IMR-90 (cell line): ENCODE results near the gene COA5. TPM values are rescaled to one million over a fixed set of nuclear protein-coding genes. Genes with fewer than 3 reads are reported as not detected.

Experiments
- ATAC-seq: fragments of 200-7000 bp; cut with Tn5 transposase; 2 replicates; pipeline ENCODE4 v1.9.1; 2020; ENCODE audit warnings: low read depth, mild to moderate bottlenecking, moderate library complexity
- BruUV-seq: library from RNA; stranded (reverse); fragments of 400-500 nt; replicated peaks from 2 replicates; lab custom pipeline; 2021; lab: Mats Ljungman, UMichigan
- CTCF ChIA-PET: fragments of 300-600 bp; formaldehyde crosslinking; extraction: SDS; loops from one replicate; lab custom pipeline; 2021; ENCODE audit warnings: antibody characterized with exemption; lab: Yijun Ruan, JAX
- POLR2A ChIA-PET: fragments of 300-600 bp; sonication (Branson Sonifier 250); formaldehyde crosslinking; loops from one replicate; lab custom pipeline; 2022; ENCODE audit warnings: antibody characterized with exemption; ENCODE audit not compliant: unreplicated experiment; lab: Charles Lee
- DNase-seq: peaks from one replicate; pipeline ENCODE4 v3.0.0; 2013
- H2AFZ ChIP-seq: replicated peaks from 2 replicates; pipeline ENCODE3; 2013; ENCODE audit warnings: low read length, mild to moderate bottlenecking; ENCODE audit not compliant: poor library complexity
- H2AK5ac ChIP-seq: 2 replicates; pipeline ENCODE4 v1.6.1; 2013; ENCODE audit warnings: low read depth, low read length, inconsistent platforms
- H2AK9ac ChIP-seq: replicated peaks from 2 replicates; pipeline ENCODE3; 2013; ENCODE audit warnings: mild to moderate bottlenecking, low read depth, low read length, moderate library complexity; ENCODE audit not compliant: poor library complexity
- H2BK120ac ChIP-seq: 2 replicates; pipeline ENCODE4 v1.6.1; 2013; ENCODE audit warnings: low read depth, low read length, inconsistent platforms
- H2BK15ac ChIP-seq: 3 replicates; pipeline ENCODE4 v1.6.1; 2013; ENCODE audit warnings: low read depth, low read length, inconsistent platforms
- H2BK20ac ChIP-seq: 2 replicates; pipeline ENCODE4 v1.6.1; 2013; ENCODE audit warnings: low read depth, mild to moderate bottlenecking, inconsistent platforms, low read length, moderate library complexity
- H2BK5ac ChIP-seq: 2 replicates; pipeline ENCODE4 v1.6.1; 2013; ENCODE audit warnings: mild to moderate bottlenecking, low read depth, low read length, inconsistent platforms; ENCODE audit not compliant: poor library complexity, severe bottlenecking
- H3K14ac ChIP-seq: replicated peaks from 2 replicates; pipeline ENCODE4 v1.6.1; 2013; ENCODE audit warnings: low read depth, low read length, inconsistent platforms
- H3K18ac ChIP-seq: 2 replicates; pipeline ENCODE4 v1.6.1; 2013; ENCODE audit warnings: low read depth, low read length, control low read depth
- H3K23ac ChIP-seq: 2 replicates; pipeline ENCODE4 v1.6.1; 2013; ENCODE audit warnings: low read depth, low read length, inconsistent platforms
- H3K27ac ChIP-seq: 2 replicates; pipeline ENCODE4 v1.5.1; 2013; ENCODE audit warnings: mild to moderate bottlenecking, control low read depth, low read length; ENCODE audit not compliant: insufficient read depth
- H3K27me3 ChIP-seq: 2 replicates; pipeline ENCODE4 v1.6.1; 2013; ENCODE audit warnings: low read length; ENCODE audit not compliant: control insufficient read depth, insufficient read depth
- H3K36me3 ChIP-seq: 2 replicates; pipeline ENCODE4 v1.6.1; 2013; ENCODE audit warnings: low read length, mixed read lengths; ENCODE audit not compliant: control insufficient read depth, insufficient read depth
- H3K4ac ChIP-seq: 2 replicates; pipeline ENCODE4 v1.6.1; 2013; ENCODE audit warnings: low read depth, low read length, inconsistent platforms
- H3K4me1 ChIP-seq: 2 replicates; pipeline ENCODE4 v1.6.1; 2013; ENCODE audit warnings: low read length, mixed read lengths; ENCODE audit not compliant: control insufficient read depth, insufficient read depth
- H3K4me2 ChIP-seq: 2 replicates; pipeline ENCODE4 v1.6.1; 2013; ENCODE audit warnings: low read depth, mild to moderate bottlenecking, control low read depth, low read length, moderate library complexity
- H3K4me3 ChIP-seq: 2 replicates; pipeline ENCODE4 v1.5.1; 2013; ENCODE audit warnings: low read depth, mild to moderate bottlenecking, control low read depth, low read length, moderate library complexity; ENCODE audit not compliant: insufficient read depth
- H3K56ac ChIP-seq: 2 replicates; pipeline ENCODE4 v1.6.1; 2013; ENCODE audit warnings: low read length, inconsistent platforms; ENCODE audit not compliant: insufficient read depth; ENCODE audit errors: extremely low read depth
- H3K79me1 ChIP-seq, 2 experiments: 2 replicates each; pipeline ENCODE4 v1.6.1; 2013; ENCODE audit warnings: low read length in 2 of 2, inconsistent platforms in 1 of 2, low read depth in 1 of 2
- H3K9ac ChIP-seq: 2 replicates; pipeline ENCODE4 v1.6.1; 2013; ENCODE audit warnings: low read depth, low read length, control low read depth
- H3K9me1 ChIP-seq: 2 replicates; pipeline ENCODE4 v1.6.1; 2013; ENCODE audit warnings: low read length, inconsistent platforms; ENCODE audit not compliant: insufficient read depth
- H3K9me3 ChIP-seq: 2 replicates; pipeline ENCODE4 v1.6.1; 2013; ENCODE audit warnings: low read length; ENCODE audit not compliant: control insufficient read depth, insufficient read depth
- H4K20me1 ChIP-seq: 2 replicates; pipeline ENCODE4 v1.6.1; 2013; ENCODE audit warnings: low read length, inconsistent platforms; ENCODE audit not compliant: insufficient read depth
- H4K5ac ChIP-seq: 2 replicates; pipeline ENCODE4 v1.6.1; 2013; ENCODE audit warnings: mild to moderate bottlenecking, low read depth, low read length, control low read depth
- H4K8ac ChIP-seq, 2 experiments: 2 replicates each; pipeline ENCODE4 v1.6.1; 2013; ENCODE audit warnings: low read depth in 2 of 2, low read length in 2 of 2, control low read depth in 1 of 2, inconsistent platforms in 1 of 2
- H4K91ac ChIP-seq: 2 replicates; pipeline ENCODE4 v1.6.1; 2013; ENCODE audit warnings: low read depth, low read length, inconsistent platforms; ENCODE audit not compliant: insufficient read depth
- RAD21 ChIP-seq: IDR thresholded peaks from 2 replicates; pipeline ENCODE4 v1.6.1; 2012; ENCODE audit warnings: low read length, improper control_type of control experiment
- WGBS, 2 experiments: methylation state at CpG; one replicate each; pipeline versions ENCODE4 v1.1.5 to v1.1.7; 2013; ENCODE audit warnings: missing lambda C conversion rate in 2 of 2; ENCODE audit not compliant: insufficient read length in 1 of 2; ENCODE audit errors: extremely low coverage in 2 of 2; 5-methylcytosine and 5-hydroxymethylcytosine counted together
- dilution Hi-C: fragments of 300-500 bp; cut with HindIII; formaldehyde crosslinking; loops from one replicate; pipeline ENCODE4 v1.14.3; 2018; ENCODE audit warnings: low sequenced_read_pairs; ENCODE audit not compliant: unreplicated experiment
- in situ Hi-C: fragments of 300-500 bp; cut with MboI; formaldehyde crosslinking; loops from 3 replicates; pipeline ENCODE4 v1.14.3; 2019; ENCODE audit warnings: low sequenced_read_pairs, inconsistent platforms, mixed read lengths
- intact Hi-C: fragments of 100-400 bp; cut with micrococcal nuclease; formaldehyde crosslinking; loops from 2 replicates; pipeline ENCODE4 v1.10.0; 2022
- polyA plus RNA-seq, 3 experiments: library from polyadenylated mRNA; depleted of rRNA; stranded (reverse); fragments of >200 nt; gene quantifications; 2 replicates each; pipeline ENCODE4 v1.2.3, GENCODE V29; 2012; ENCODE audit warnings: low replicate concordance in 1 of 3
- total RNA-seq: library from RNA; depleted of rRNA; stranded (reverse); fragments of >200 nt; gene quantifications from 2 replicates; pipeline ENCODE4 v1.2.3, GENCODE V29; 2012
- TF ChIP-seq, protein P1 (sequence below): conservative IDR thresholded peaks from 2 replicates; pipeline ENCODE4 v1.5.1; 2012; ENCODE audit warnings: mild to moderate bottlenecking, low read depth, low read length, improper control_type of control experiment
- TF ChIP-seq, protein P2 (sequence below): fragments of 150-350 bp; IDR thresholded peaks from 2 replicates; pipeline ENCODE4 v1.6.1; 2017; ENCODE audit warnings: mild to moderate bottlenecking, antibody characterized with exemption, low read length, low read depth

COA5 gene
- total and polyA plus RNA-seq, 2 of the 4 experiments (the other 2 are of a cell fraction), result 8.4 to 14.2 TPM

DNA sequence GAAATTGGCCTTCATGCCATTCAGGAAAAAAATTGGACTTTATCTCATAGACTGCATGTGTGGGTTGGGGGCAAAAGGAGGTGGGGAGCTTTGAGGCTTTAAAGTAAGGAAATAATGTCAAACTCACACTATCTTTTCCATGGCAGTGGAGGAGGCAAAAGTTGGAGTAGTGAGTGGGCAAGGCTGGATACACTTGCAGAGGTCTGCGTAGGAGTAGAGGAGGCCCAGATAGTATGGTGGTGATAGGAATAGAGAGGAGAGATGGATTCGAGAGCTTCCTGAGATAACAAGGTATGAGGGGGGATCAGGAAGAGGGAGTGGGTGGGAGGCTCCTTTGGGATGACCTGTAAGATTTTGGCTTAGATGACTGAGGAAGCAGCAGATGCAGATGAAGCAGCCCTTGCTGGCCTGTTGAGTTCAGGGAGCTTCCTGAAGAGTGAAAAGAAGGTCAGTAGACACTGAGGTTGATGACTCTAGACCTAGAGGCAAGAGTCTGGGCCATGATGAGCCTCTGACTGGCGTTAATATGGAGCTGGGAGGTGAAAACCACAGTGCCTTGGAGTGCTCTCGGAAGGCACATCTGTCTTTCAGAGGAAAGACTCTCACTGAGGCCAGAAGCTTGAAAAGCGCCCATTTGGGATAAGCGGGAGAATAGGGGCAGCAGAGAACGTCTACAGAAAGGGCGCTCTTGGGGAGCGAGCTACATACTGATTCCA lies 5.9 kb upstream of the COA5 start (continued):
- no peak for TF ChIP-seq RAD21

DNA sequence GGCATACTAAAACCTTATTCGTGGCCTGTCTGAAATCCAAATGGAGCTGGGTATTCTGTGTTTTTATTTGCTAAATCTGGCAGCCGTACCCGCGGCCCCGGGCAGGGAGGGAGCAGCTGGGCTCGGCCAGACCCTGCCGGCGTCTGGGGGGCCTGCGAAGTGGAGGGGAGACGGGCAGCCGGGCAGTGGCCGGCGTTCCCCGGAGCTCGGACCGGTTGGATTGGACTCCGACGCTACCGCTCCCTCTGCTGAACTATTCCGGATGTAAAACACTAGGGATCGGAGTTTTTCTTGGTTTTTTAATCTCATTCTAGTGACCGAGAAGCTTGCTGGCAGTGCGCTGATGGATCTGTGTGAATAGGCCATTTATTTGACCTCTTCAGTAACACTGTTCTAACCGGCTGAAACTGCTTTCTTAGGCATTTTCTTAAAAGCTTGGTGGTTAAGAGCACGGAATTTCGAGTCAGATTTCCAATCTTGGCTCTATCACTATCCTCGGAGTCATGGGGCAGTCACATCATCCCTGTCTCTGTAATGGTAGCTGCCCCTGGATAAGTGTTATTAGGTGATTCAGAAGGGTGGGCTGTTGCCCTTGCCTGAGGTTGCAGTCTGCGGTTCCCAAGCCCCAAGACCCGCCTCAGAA lies 771 bp upstream of the COA5 start:
- dilution Hi-C loops, result no loop called here
- no TSS peak for BruUV-seq
- H2BK20ac ChIP-seq, result no peak overlapping the region

More for the DNA sequence above, 771 bp upstream of the COA5 start:
- H4K91ac ChIP-seq, result peak overlapping the region; percentile 85
- H3K36me3 ChIP-seq, result peaks cover 19% of the 10 kb centered on the region
- H3K79me1 ChIP-seq, result peaks cover 58 to 76% of the 10 kb centered on the region in 2 experiments
- in situ Hi-C loops, result no loop called here
- H2AK9ac ChIP-seq, result peak overlapping the region; percentile 93
- no peaks in the 10 kb centered on the region for H3K9me3 ChIP-seq
- ChIA-PET CTCF (no interaction called here), POLR2A (no interaction called here)
- 1% methylated on average over 10 of the region's 29 CpGs; no CpG with 5 or more reads in 1 of the 2 experiments for WGBS, 2 experiments
- peak overlapping the region; percentile 100 for H2AFZ ChIP-seq
- peak overlapping the region; percentile 0; the same call in 1 of the 2 replicates for H2AK5ac ChIP-seq
- H4K8ac ChIP-seq, result peak overlapping the region; percentile 84 to 97
- H3K56ac ChIP-seq, result peak overlapping the region; percentile 86
- peak overlapping the region; percentile 96 for H3K27ac ChIP-seq
- peak overlapping the region; percentile 73 for H4K5ac ChIP-seq
- peak overlapping the region; percentile 95 for H3K4me2 ChIP-seq
- H3K4me1 ChIP-seq, result peaks cover 12% of the 10 kb centered on the region
- peak overlapping the region; percentile 82 for H2BK5ac ChIP-seq
- peak overlapping the region; percentile 10; the same call in 1 of the 2 replicates for H2BK120ac ChIP-seq
- intact Hi-C loops, result loop anchor here (2.0 to 10.0 kb wide), 2 partner anchors 164 to 196 kb away; partner anchors contain the start of gene INPP4A
- H3K9ac ChIP-seq, result peak overlapping the region; percentile 93
- H3K9me1 ChIP-seq, result peaks cover 6% of the 10 kb centered on the region; the same call in 1 of the 2 replicates
- H3K14ac ChIP-seq, result peak overlapping the region; percentile 86
- H3K4ac ChIP-seq, result peak overlapping the region; percentile 91
- H3K23ac ChIP-seq, result peak overlapping the region; percentile 97
- peak overlapping the region; percentile 93 for H3K4me3 ChIP-seq
- H3K27me3 ChIP-seq, result no peaks in the 10 kb centered on the region
- ATAC-seq, result peak; percentile 55
- TF ChIP-seq, protein P1, sequence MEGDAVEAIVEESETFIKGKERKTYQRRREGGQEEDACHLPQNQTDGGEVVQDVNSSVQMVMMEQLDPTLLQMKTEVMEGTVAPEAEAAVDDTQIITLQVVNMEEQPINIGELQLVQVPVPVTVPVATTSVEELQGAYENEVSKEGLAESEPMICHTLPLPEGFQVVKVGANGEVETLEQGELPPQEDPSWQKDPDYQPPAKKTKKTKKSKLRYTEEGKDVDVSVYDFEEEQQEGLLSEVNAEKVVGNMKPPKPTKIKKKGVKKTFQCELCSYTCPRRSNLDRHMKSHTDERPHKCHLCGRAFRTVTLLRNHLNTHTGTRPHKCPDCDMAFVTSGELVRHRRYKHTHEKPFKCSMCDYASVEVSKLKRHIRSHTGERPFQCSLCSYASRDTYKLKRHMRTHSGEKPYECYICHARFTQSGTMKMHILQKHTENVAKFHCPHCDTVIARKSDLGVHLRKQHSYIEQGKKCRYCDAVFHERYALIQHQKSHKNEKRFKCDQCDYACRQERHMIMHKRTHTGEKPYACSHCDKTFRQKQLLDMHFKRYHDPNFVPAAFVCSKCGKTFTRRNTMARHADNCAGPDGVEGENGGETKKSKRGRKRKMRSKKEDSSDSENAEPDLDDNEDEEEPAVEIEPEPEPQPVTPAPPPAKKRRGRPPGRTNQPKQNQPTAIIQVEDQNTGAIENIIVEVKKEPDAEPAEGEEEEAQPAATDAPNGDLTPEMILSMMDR, result 0 out of 2 replicates have a peak, but pooled peaks have one; percentile 7
- TF ChIP-seq, protein P2, sequence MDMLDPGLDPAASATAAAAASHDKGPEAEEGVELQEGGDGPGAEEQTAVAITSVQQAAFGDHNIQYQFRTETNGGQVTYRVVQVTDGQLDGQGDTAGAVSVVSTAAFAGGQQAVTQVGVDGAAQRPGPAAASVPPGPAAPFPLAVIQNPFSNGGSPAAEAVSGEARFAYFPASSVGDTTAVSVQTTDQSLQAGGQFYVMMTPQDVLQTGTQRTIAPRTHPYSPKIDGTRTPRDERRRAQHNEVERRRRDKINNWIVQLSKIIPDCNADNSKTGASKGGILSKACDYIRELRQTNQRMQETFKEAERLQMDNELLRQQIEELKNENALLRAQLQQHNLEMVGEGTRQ, result no peak
- peaks cover 12% of the 10 kb centered on the region; the same call in 1 of the 2 replicates for H4K20me1 ChIP-seq
- H2BK15ac ChIP-seq, result no peak overlapping the region
- DNase-seq, result peak; percentile 58
- H3K18ac ChIP-seq, result peak overlapping the region; percentile 59
